ENCODE results near the gene CD226.

DNA sequence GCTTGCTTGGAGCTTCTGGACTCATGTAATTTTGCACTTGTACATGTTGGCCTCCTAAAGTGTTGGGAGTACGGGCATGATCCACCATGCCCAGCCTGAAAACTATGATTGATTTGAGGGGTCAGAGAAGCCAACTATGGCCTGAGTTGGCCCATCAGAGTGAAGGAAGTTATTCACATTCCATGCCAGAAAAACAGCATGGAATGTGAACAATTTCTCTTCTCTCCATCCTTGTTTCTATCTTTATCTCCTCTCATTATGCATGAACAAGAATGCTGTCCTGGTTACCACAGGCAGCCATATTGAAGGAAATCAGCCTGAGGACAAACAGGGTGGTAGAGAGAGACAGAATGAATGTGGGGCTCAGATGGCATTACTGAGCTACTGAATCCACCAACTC lies 3.5 kb upstream of the CD226 start:
- TF ChIP-seq, protein P1, sequence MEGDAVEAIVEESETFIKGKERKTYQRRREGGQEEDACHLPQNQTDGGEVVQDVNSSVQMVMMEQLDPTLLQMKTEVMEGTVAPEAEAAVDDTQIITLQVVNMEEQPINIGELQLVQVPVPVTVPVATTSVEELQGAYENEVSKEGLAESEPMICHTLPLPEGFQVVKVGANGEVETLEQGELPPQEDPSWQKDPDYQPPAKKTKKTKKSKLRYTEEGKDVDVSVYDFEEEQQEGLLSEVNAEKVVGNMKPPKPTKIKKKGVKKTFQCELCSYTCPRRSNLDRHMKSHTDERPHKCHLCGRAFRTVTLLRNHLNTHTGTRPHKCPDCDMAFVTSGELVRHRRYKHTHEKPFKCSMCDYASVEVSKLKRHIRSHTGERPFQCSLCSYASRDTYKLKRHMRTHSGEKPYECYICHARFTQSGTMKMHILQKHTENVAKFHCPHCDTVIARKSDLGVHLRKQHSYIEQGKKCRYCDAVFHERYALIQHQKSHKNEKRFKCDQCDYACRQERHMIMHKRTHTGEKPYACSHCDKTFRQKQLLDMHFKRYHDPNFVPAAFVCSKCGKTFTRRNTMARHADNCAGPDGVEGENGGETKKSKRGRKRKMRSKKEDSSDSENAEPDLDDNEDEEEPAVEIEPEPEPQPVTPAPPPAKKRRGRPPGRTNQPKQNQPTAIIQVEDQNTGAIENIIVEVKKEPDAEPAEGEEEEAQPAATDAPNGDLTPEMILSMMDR (conservative IDR thresholded peaks at IDR 0.05; ENCODE audit: low read depth, low read length) = no peak
- TF ChIP-seq POLR2A (IDR thresholded peaks at IDR 0.05; ENCODE audit: low read depth, low read length) = no peak
- no peak for TF ChIP-seq MXI1 (IDR thresholded peaks at IDR 0.05; ENCODE audit: borderline replicate concordance, low read depth, low read length)
- TF ChIP-seq SMC3 (IDR thresholded peaks at IDR 0.05; ENCODE audit: low read depth, low read length) = no peak
- TF ChIP-seq, protein P2, sequence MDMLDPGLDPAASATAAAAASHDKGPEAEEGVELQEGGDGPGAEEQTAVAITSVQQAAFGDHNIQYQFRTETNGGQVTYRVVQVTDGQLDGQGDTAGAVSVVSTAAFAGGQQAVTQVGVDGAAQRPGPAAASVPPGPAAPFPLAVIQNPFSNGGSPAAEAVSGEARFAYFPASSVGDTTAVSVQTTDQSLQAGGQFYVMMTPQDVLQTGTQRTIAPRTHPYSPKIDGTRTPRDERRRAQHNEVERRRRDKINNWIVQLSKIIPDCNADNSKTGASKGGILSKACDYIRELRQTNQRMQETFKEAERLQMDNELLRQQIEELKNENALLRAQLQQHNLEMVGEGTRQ (IDR thresholded peaks at IDR 0.05; ENCODE audit: low read depth, low read length) = no peak
- no peak for TF ChIP-seq RAD21 (IDR thresholded peaks at IDR 0.05; ENCODE audit: low read length)

Measured in IMR-90 (cell line).